Measurements from ENCODE around the gene NFKB1.
"Not testable (repeated sequence)": the region's sequence is repeated elsewhere in the genome, so short reads cannot be mapped to it uniquely, and the experiment has no call there.

The NFKB1 gene

DNA sequence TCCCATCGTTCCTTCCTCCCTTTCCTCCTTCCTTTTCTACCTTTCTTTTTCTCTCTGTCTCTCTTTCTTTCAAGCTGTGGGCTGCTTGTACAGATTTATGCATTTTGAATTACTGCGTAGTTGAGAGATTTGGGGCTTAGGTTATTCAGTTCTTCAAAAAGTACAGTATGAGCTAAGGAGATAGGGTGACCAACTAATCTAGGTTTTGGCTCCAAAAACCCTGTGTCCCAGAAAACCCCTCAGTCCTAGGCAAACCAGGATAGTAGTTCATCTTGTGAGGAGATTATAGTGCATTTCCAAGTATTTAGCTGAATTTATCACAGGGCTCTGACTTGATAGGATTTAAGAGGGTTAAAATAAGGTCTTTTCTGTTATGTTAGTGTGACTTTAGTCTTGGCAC is 64.5 kb downstream of the NFKB1 start:
- DNase-seq (ENCODE audit: low read depth): no peak

DNA sequence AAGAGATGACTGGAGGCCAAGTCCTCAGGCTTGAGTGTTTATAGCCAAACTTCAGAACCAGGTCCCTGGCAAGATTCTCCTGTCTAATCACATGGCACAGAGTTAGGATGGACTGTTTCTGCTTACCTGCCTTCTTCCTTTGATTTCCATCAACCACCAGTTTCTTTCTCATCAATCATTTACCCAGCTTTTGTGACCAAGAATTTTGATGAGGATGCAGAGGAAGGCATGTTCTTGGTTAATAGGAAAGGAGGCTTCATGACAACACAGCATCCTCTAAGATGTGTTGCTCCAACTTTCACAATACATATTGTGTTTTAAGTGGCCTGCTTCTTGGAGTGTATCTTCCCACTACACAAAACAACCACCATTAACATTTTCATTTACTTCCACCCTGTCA is 65.3 kb downstream of the NFKB1 start:
- no peak for DNase-seq (ENCODE audit: low read depth)

DNA sequence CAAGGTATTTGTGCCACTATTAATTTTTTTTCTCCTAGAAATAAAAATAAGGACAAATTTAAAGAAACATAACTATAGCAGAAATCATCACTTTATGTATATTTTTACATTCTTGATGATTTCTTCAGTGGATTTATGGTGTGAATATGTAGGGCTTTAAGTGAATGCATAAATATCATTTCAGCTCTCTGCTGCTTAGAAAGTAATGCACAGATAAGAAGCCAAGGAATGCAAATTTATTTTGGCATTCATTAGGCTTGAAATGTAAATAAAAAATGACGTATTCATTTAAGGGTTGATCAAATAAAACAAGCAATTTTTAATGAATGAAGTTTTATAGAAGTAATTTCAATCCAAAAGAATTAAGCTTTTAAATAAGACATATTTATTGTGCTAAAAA is 66.3 kb downstream of the NFKB1 start:
- no peak for DNase-seq (ENCODE audit: low read depth)

DNA sequence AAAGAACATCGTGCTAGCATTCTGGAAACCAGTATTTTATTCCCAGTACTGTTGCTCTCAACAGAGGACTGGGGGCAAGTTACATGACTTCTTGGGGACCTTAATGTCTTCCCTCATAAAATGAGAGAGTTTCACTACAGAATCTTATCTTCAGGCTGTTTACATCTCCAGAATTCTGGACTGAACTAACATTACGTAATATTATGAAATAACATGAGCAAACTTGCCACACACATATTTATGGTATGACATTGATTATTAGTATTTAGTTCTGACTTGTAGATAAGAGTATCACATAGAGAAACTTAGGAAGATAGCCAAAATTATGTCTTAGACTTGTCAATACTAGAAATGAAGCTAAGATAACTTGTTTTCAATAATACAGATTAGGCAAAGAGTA is 68.0 kb downstream of the NFKB1 start:
- no peak for DNase-seq (ENCODE audit: low read depth)

DNA sequence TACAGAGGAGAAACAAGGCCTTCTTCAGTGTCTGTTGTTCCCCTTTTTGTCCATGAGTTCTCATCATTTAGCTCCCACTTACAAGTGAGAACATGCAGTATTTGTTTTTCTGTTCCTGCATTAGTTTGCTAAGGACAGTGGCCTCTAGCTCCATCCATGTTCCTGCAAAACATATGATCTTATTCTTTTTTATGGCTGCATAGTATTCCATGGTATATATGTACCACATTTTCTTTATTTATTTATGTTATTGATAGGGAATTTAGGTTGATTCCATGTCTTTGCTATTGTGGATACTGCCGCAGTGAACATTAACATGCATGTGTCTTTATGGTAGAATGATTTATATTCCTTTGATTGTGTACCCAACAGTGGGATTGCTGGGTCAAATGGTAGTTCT is 69.1 kb downstream of the NFKB1 start:
- not testable (repeated sequence) for DNase-seq (ENCODE audit: low read depth)

DNA sequence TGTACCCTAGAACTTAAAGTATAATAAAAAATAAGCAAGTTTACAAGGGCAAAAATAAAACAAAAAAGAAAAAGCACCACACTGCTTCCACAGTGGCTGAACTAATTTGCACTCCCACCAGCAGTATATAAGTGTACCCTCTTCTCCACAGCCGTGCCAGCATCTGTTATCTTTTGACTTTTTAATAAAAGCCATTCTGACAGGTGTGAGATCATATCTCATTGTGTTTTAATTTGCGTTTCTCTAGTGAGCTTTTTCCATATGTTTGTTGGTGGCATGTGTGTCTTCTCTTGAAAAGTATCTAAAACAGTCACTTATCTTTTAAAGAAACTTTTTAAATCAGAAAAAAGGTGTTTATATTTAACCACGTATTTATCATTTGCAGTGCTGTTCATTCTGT is 71.3 kb downstream of the NFKB1 start:
- DNase-seq (ENCODE audit: low read depth): no peak

DNA sequence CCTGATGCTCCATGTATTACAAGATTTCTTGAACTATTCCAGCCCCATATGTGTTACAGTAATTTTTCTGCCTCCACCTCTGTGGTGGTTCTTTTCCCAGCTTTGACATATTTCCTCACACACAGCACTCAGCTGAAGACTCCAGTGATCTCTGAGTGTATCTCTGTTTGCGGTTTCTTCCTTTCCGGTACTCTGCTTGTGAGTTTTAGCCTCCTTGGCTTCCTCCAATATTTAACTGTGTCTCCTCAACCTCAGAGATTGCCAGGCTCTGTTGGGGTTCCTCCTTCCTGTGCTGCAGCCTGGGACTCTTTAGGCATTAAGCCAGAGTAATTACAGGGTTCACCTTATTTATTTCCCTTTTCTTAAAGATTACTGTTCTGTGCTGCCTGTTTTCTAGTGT is 73.2 kb downstream of the NFKB1 start:
- peak; percentile 27 for DNase-seq (ENCODE audit: low read depth)

DNA sequence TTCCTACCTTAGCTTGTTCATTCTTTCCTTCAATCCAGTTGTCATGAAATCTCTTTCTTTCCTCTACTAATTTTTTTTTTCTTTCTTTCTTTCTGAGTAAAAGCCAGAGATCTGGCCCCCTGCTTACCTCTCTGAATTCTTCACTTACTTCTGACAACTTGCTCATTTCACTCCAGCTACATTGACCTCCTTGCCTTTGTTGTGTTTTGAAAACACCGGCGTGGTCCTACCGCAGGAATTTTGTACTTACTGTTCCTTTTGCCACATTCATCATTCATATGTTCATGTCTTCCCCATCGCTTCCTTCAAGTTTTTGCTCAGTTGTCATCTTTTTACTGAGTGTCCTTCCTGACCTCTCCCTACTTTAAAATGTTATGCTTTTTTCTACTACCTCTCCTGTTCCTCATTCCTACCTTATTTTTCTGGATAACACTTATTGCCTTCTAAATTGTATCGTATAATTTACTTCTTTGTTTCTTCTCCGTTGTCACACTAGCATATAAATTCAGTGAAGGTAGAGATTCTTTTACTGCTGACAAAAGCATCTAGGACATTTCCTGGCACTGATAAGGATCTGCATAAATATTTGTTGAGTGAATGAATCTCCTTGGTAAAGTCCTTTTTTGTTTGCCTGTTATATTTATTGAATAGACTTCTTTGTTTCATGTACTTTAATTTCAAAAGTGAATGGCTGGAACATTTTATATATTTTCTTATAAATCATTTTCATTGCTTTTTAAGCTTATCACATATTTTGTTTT is 74.4 kb downstream of the NFKB1 start:
- DNase-seq (ENCODE audit: low read depth): no peak

DNA sequence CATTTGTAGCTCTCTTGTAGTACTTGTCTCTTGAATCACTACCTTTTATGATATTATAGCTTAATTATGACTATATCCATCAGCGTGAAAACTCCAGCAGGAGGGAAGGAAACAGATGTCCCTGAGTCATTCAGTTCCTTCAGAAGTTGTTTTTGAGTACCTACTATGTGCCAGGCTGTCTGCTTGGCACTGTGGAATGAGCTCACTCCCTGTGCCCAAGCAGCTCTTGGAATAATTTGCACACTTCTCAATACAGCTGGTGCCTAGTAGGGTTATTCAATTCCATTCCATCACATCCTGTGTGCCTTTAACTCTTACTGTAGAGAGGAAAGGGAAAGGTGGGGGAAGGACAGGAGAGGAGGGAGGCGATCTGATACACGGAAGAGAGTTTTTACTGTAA is 77.1 kb downstream of the NFKB1 start:
- DNase-seq (ENCODE audit: low read depth): no peak

DNA sequence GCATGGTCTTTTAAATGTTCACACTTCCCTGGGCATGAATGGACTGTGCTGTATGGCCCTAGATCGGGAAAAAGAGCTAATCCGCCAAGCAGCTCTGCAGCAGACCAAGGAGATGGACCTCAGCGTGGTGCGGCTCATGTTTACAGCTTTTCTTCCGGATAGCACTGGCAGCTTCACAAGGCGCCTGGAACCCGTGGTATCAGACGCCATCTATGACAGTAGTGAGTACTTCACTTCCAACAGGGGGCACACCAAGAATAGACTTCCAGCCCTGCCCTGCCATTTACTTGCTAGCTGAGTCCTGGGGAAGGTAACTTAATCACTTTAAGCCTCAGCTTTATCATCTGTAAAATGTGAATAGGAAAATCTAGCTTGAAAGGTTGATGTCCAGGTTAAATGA is 77.7 kb downstream of the NFKB1 start:
- DNase-seq (ENCODE audit: low read depth): no peak

DNA sequence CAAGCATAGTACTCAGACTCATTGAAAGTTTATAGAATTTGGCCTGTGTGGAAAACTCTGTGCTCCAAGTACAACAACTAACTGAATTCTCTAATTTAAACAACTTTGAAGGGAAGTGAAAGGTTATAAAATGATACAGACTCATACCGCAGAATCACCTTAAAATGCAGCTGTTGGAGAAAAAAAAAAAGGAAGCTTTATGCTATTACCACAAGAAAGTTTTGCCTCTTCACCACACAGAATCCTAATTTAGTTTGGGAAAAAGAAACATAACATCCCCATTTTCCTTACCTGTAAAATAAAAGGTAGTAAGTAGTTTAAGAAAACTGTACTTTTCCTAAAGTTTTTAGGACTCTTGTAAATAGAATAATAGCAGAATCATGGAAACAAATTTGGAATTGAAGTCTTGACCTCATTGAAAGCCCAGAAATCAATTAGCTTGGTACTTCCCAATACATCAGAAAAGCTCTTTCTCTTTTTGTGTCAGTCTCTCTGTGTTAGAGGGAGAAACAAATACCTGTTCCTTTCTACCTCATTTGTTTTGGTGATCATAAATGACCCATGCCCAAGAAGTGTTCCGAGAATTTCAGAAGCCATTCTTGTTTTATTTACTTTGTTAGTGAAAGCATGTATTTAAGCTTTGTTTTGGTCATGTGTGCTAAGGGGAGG is 78.8 kb downstream of the NFKB1 start:
- no peak for DNase-seq (ENCODE audit: low read depth)

DNA sequence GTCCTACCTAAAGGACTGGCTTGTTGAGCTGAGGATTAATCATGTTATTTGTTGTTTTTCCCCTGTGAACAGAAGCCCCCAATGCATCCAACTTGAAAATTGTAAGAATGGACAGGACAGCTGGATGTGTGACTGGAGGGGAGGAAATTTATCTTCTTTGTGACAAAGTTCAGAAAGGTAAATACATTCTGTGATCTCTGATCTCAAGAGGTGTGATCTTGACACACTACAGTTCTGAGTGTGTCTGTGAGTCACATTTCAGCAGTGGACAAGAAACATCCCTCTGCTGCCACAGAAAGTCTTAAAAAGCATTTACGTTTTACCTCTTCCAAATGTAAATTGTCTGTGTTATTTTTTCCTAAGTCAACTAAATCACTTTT is 79.3 kb downstream of the NFKB1 start:
- DNase-seq (ENCODE audit: low read depth): no peak

DNA sequence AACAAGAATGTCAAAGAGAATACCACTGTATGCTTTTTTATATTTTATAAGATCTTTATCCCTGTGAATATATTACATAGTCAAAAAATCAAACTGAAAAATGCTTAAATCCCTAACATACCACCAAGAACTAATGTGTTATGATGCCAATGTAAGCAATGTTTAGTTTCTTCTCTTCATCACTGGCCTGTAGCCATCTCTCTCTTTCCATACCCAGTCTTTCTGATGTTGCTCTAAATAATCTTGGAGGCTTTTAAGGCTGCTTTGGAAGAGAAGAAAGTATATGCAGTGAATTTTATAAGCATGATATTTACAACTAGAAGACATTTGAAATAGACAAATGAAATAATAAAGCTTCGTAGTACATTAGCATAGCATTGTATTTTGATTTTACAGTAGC is 82.9 kb downstream of the NFKB1 start:
- no peak for DNase-seq (ENCODE audit: low read depth)

DNA sequence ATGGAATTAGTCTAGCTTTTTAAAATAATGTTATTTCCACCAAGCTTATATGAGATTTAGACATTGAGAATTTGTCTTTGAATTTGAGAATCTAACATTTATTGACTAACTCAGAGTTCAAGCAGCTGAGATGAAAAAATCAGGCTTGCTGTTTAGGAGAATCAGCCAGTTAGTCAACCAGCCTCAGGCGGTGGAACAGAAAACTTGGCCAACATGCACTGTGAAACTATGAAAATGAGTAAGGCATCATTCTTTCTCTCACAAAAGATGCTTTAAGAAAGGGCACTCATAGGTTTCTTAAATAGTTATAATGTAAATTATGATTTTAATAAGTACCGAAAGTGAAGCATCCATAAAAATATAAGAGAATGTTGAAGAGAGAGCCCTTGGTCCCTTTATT is 84.2 kb downstream of the NFKB1 start:
- no peak for DNase-seq (ENCODE audit: low read depth)

DNA sequence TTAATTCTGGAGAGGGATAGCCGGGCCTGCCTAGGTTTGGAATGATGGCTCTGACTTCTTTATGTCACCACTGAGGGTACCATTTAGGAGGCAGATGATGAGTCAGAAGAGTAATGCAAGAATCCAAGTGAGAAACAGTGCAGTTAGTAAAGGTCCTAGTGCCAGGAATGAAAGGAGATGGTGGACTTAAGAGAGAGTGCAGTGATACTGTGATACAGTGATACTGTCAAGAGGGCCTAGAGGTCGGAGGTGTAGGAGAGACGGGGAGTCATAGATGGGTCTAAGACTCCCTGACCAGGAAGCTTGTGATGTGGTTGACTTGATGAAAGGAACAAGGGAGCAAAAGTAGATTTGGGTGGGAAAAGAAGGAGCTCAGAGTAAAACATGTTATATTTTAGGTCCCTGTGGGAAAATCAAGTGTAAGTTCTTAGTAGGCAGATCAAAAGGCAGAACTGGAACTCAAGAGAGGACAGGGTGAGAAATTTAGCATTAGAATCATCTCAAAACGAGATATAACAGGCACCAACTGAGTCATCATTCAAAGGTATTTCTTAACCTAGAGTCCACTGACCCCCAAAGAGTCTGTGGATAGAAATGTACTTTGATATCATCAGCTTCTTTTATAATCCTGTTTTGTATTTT is 85.0 kb downstream of the NFKB1 start:
- no peak for DNase-seq (ENCODE audit: low read depth)

DNA sequence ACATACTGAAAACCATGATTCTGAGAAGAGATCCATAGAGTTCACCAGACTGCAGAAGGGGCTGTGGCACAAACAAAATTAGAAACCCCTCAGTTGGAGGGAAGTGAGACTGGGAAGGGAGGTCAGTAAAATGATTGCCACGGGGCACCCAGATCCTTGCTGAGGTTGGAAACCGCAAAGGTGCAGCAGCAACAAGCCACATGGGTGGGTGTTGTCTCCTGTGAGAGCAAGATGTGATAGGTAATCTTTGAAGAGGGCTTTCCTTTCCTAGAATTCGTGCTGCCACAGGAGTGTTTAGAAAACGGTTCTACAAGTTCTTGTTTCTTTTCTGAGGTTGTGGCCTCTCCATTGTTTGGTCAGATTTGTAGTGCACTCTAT is 85.5 kb downstream of the NFKB1 start:
- DNase-seq (ENCODE audit: low read depth): no peak

DNA sequence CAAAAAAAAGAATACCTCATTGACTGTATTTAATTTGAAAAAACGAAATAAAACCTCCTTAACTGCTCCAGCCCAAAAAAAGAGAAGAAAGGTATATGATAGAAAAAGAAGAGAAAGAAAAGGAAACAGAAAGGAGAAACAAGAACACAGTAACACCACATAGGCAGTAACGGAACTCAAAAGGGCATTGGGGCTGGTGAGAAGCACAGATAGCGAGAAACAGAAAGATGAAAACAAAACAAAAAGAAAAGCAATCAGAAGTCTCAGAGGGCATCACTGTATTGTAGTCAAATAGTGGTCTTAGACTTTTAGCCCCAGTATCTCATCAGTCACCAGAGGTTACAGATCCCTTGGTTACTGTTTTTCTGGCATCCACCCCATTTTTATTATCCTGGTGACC is 88.6 kb downstream of the NFKB1 start:
- DNase-seq (ENCODE audit: low read depth): no peak

DNA sequence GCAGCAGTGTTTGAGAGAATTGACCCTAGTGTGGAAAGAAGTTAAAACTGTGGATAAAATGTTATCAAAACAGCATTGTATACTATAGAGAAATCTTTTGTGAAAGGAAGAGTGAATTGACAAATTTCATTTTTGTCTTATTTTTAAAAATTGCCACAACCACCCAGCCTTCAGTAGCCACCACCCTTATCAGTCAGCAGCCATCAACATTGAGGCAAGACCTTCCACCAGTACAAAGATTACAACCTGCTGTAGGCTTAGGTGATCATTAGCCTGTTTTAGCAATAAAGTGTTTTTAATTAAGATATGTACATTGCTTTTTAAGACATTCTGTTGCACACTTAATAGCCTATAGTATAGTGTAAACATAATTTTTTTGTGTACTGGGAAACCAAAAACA is 91.1 kb downstream of the NFKB1 start:
- no peak for DNase-seq (ENCODE audit: low read depth)

DNA sequence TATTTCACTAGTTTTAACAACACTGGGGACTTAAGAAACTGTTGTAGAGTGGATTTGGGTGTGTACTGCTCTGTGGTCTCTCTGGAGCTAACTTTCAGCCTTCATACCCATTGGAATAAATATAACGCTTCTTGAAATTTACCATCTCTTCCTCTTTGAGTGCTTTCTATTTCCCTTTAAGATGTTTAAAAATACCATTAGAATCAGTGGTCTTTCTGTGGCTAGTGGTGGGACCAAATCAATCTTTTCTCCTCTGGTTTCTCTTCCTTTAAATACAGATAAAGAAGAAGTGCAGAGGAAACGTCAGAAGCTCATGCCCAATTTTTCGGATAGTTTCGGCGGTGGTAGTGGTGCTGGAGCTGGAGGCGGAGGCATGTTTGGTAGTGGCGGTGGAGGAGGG is 92.0 kb downstream of the NFKB1 start:
- no peak for DNase-seq (ENCODE audit: low read depth)

DNA sequence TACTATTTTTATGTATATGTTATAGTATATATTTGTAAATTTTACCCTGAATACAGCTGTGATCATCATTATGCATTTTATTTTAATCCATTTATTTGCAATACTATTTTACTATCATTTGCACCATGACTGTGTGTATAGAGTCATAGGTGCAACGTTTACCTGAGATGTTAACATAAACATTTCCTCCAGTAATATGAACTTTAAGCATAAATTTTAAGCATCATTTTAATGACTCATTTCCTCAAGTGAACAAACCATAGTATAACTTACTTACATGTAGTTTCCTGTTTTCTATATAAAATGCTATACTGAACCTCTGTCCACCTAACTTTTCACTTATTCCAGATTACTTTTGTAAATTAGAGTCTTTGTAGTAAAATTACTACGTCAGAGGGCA is 92.8 kb downstream of the NFKB1 start:
- no peak for DNase-seq (ENCODE audit: low read depth)

DNA sequence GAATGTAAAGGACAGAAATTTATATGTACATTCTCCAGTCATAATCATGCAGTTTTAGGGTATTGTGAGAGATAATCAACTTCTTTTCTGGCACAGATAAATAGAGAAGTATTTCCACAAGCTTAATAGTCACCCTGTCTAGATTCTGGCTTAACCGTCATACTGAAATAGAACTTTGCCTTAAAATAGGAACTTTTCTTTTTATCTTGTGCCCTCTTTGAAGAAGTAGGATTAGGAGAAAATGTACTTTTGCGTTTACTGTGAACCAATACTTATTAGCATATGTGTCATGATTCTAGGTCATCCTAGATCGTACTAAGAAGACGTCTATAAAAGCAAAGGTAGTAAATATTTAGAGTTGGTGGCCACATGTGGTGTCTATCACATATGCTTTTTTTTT is 95.4 kb downstream of the NFKB1 start:
- no peak for DNase-seq (ENCODE audit: low read depth)

DNA sequence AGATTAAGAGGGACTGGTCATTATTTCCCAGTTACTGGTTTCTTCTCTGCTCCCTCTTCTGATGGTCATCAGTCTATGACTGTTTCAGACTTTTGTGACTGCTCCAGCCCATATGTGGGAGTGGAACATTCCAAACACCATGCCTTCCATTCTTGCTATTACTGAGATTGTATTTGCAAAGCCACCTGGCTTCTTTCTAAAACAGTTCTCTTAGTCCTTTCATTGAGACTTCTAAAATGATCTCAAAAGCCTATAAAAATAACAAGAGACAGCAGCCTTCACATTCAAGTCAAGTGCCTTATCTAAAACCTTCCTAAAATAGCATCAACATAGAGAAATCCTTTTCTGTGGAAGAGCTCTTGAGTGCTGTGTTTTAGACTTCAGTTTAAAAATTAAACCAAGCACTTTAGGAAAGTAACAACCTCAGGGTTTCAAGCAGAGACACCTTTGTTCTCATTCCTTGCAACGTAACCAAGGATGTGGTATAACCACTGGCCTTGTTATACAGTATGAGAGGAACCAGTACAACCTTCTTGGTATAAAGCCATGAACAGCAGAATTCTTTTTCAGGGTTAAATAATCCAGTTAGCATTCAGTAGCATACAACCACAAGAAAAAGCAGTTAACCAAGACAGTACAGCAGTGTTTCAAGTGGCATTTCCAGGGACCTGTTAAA is 97.1 kb downstream of the NFKB1 start:
- no peak for DNase-seq (ENCODE audit: low read depth)

DNA sequence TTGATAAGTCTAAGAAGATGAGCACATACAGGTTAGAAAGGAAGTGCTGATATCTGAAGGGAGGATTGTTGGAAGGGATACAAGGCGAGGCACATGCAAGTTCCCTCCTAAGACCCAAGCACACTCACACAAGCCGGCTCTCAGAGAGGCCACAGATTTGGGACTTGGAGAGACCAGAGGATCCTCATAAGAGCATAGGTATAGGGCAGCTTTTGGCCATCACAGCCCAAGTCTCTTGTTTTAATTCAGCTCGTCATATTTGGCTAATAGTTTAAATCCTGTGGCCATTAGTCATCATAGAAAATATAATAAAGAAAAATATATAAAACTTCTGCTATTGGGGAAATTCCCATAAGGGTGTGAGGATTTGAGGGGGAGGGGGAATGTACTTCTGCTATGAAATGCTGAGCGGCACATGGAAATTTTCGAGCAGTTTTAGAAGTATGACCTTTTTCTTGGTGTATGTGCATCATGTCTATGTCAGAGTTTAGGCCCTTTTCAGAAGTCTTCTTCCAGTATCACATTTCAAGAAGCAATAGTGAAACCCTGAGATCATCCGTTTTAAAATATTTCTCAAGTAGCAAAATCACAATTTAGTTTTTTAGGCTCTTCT is 97.7 kb downstream of the NFKB1 start:
- no peak for DNase-seq (ENCODE audit: low read depth)
